CD8-positive, alpha-beta memory T cell (primary cell): ENCODE results near the gene CAMSAP2. TPM values are rescaled to one million over a fixed set of nuclear protein-coding genes. Genes with fewer than 3 reads are reported as not detected.

Experiments
- CTCF ChIA-PET: fragments of 350-600 bp; sonication (Branson Sonifier 250); formaldehyde crosslinking; loops from one replicate; lab custom pipeline; 2021; ENCODE audit warnings: antibody characterized with exemption; lab: Charles Lee
- POLR2A ChIA-PET: fragments of 350-600 bp; sonication (Branson Sonifier 250); formaldehyde crosslinking; loops from one replicate; lab custom pipeline; 2021; ENCODE audit warnings: antibody characterized with exemption; lab: Charles Lee
- DNase-seq, 5 donors: peaks; one replicate each; pipeline versions ENCODE4 v3.0.0 to v3.0.0-alpha.2; 2020 to 2022; ENCODE audit warnings: mixed read lengths in 1 of 5
- H3K27ac ChIP-seq: one replicate; pipeline ENCODE4 v1.7.0; 2013; ENCODE audit warnings: low read depth, mild to moderate bottlenecking, low read length, moderate library complexity
- H3K27me3 ChIP-seq: 2 replicates; pipeline ENCODE4 v1.7.0; 2013; ENCODE audit warnings: low read length, mild to moderate bottlenecking; ENCODE audit not compliant: insufficient read depth, poor library complexity, severe bottlenecking
- H3K36me3 ChIP-seq: 2 replicates; pipeline ENCODE4 v1.7.0; 2013; ENCODE audit warnings: mild to moderate bottlenecking, low read length, moderate library complexity; ENCODE audit not compliant: insufficient read depth
- H3K4me1 ChIP-seq: 2 replicates; pipeline ENCODE4 v1.7.0; 2013; ENCODE audit warnings: mild to moderate bottlenecking, low read length, moderate library complexity; ENCODE audit not compliant: insufficient read depth
- H3K4me3 ChIP-seq: 2 replicates; pipeline ENCODE4 v1.7.0; 2013; ENCODE audit warnings: mild to moderate bottlenecking, low read length
- H3K9me3 ChIP-seq: 2 replicates; pipeline ENCODE4 v1.7.0; 2013; ENCODE audit warnings: mild to moderate bottlenecking, low read length
- H3K27ac Mint-ChIP-seq, 8 donors: one replicate each; pipeline ENCODE4 v1.8.0; 2020 to 2021; ENCODE audit warnings: mixed read lengths in 8 of 8, mild to moderate bottlenecking in 6 of 8, inconsistent platforms in 3 of 8, moderate library complexity in 3 of 8
- H3K27me3 Mint-ChIP-seq, 2 donors: one replicate each; pipeline ENCODE4 v1.8.0; 2020 to 2021; ENCODE audit warnings: mixed read lengths in 2 of 2, mild to moderate bottlenecking in 1 of 2, moderate library complexity in 1 of 2
- H3K36me3 Mint-ChIP-seq, 3 donors: one replicate each; pipeline ENCODE4 v1.8.0; 2020 to 2021; ENCODE audit warnings: mixed read lengths in 3 of 3, inconsistent platforms in 1 of 3, mild to moderate bottlenecking in 1 of 3
- H3K4me1 Mint-ChIP-seq, 3 donors: one replicate each; pipeline ENCODE4 v1.8.0; 2020 to 2021; ENCODE audit warnings: mixed read lengths in 3 of 3, inconsistent platforms in 1 of 3, mild to moderate bottlenecking in 1 of 3
- H3K4me3 Mint-ChIP-seq, 7 donors: one replicate each; pipeline ENCODE4 v1.8.0; 2020 to 2021; ENCODE audit warnings: mixed read lengths in 7 of 7, mild to moderate bottlenecking in 6 of 7, moderate library complexity in 4 of 7, inconsistent platforms in 2 of 7
- H3K9me3 Mint-ChIP-seq, 5 donors: one replicate each; pipeline ENCODE4 v1.8.0; 2020 to 2022; ENCODE audit warnings: mixed read lengths in 5 of 5, mild to moderate bottlenecking in 3 of 5, moderate library complexity in 2 of 5, inconsistent platforms in 1 of 5
- polyA plus RNA-seq: library from polyadenylated mRNA; unstranded; fragments of 300-500 nt; fragmentation: Illumina TruSeq; gene quantifications from one replicate; pipeline ENCODE4 v1.2.3, GENCODE V29; 2021
- total RNA-seq, 2 experiments: library from RNA; stranded (reverse); gene quantifications; one replicate each; pipeline ENCODE4 v1.2.3, GENCODE V29; 2021

CAMSAP2 gene
- total and polyA plus RNA-seq, 3 experiments from 2014 or later: 0.35 to 3.1 (median 2.7) TPM

DNA sequence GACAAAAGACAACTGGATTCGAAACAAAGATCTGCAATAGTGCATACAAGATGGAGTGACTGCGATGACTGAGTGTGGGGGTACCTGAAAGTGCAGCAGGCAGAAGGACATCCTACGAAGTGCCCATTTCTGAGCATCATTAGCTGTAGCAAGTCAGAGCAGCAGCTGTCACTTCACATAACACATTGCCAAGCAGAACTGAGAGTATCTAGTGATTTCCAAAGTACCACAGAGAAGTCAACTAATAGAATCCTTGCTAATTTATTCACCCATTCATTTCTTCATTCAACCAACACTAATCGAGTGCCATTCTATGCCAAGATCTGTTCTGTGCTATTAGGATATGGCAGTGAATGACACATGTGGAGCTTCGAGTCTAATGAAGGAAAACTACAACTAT lies 31.6 kb upstream of the CAMSAP2 start:
- H3K36me3 Mint-ChIP-seq: no peaks in the 10 kb centered on the region
- DNase-seq: no peak
- H3K4me1 Mint-ChIP-seq: no peaks in the 10 kb centered on the region
- ChIA-PET POLR2A (no interaction called here), CTCF (no interaction called here)
- no peaks in the 10 kb centered on the region for H3K27me3 ChIP-seq
- H3K9me3 Mint-ChIP-seq: no peaks in the 10 kb centered on the region
- H3K27ac ChIP-seq: no peak overlapping the region
- H3K4me1 ChIP-seq: no peaks in the 10 kb centered on the region
- no peak overlapping the region for H3K4me3 ChIP-seq
- no peaks in the 10 kb centered on the region for H3K9me3 ChIP-seq
- no peaks in the 10 kb centered on the region for H3K36me3 ChIP-seq
- no peak overlapping the region for H3K27ac Mint-ChIP-seq
- H3K4me3 Mint-ChIP-seq: no peak overlapping the region
- H3K27me3 Mint-ChIP-seq: no peaks in the 10 kb centered on the region

DNA sequence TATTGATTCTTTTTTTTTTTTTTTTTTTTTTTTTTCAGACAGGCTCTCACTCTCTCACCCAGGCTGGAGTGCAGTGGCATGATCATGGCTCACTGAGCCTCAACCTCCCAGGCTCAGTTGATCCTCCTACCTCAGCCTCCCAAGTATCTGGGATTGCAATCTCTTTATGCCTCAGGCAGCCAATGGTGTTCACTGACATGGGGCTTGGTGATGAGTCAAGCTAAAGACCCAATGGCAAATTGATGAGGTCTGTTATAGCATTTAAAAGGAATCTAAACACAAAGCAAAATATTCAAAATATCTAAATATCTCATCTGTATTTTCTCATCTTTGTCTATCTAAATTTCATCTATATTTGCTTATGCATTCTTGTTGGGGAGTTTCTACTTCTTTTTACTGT lies 30.5 kb upstream of the CAMSAP2 start:
- Mint-ChIP-seq H3K27me3 (no peaks in the 10 kb centered on the region), H3K36me3 (no peaks in the 10 kb centered on the region), H3K27ac (no peak overlapping the region), H3K9me3 (no peaks in the 10 kb centered on the region), H3K4me1 (no peaks in the 10 kb centered on the region), H3K4me3 (no peak overlapping the region)
- POLR2A ChIA-PET: no interaction called here
- no peak for DNase-seq
- CTCF ChIA-PET: no interaction called here
- H3K27ac ChIP-seq: no peak overlapping the region
- no peak overlapping the region for H3K4me3 ChIP-seq
- no peaks in the 10 kb centered on the region for H3K36me3 ChIP-seq
- H3K9me3 ChIP-seq: no peaks in the 10 kb centered on the region
- no peaks in the 10 kb centered on the region for H3K4me1 ChIP-seq
- H3K27me3 ChIP-seq: no peaks in the 10 kb centered on the region

DNA sequence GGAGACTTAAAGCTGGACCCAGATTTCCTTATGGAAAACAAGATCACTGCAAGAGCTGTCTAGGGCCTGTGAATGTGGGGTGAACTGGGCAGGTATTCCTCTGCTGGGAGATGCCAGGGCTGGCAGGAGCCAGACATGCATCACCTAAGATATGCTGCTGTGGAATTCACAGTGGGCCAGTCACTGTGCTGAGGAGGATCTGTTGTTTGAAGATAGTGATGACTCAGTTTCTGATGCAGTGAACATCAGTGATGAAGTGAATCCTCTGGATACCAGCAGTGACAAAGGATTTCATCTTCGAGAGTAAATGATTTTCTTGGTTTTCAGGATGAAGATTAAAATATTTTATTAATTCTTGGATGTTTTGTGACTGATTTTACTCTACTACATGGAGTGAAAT lies 29.9 kb upstream of the CAMSAP2 start:
- Mint-ChIP-seq H3K9me3 (no peaks in the 10 kb centered on the region), H3K27me3 (no peaks in the 10 kb centered on the region), H3K4me1 (no peaks in the 10 kb centered on the region), H3K36me3 (no peaks in the 10 kb centered on the region), H3K27ac (no peak overlapping the region), H3K4me3 (no peak overlapping the region)
- DNase-seq: no peak
- H3K27me3 ChIP-seq: no peaks in the 10 kb centered on the region
- ChIA-PET POLR2A (no interaction called here), CTCF (no interaction called here)
- no peaks in the 10 kb centered on the region for H3K9me3 ChIP-seq
- no peaks in the 10 kb centered on the region for H3K36me3 ChIP-seq
- no peak overlapping the region for H3K27ac ChIP-seq
- H3K4me3 ChIP-seq: no peak overlapping the region
- H3K4me1 ChIP-seq: no peaks in the 10 kb centered on the region

DNA sequence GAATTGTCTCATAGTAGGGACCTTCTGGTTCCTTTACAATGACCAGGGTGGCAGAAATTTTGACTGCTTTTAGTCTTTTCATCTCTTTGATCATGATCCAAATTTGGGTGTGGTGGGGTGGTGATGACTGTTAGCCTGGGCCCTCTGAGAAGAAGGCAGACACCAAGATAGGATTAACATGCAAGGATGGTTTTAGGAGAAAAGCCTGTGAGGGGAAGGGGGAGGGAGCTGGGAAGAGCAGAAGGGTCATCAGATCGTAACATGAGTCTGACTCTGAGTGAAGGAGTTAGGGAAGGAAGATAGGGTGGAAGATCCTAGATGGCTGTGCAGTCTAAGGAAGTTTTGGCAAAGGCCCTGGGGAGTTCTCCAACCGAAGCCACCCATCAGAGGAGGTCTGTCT lies 28.5 kb upstream of the CAMSAP2 start:
- H3K27ac Mint-ChIP-seq: no peak overlapping the region
- no peak for DNase-seq
- Histone ChIP-seq H3K27me3 (no peaks in the 10 kb centered on the region), H3K4me1 (no peaks in the 10 kb centered on the region), H3K27ac (no peak overlapping the region), H3K9me3 (no peaks in the 10 kb centered on the region), H3K36me3 (no peaks in the 10 kb centered on the region), H3K4me3 (no peak overlapping the region)
- H3K4me1 Mint-ChIP-seq: no peaks in the 10 kb centered on the region
- H3K4me3 Mint-ChIP-seq: no peak overlapping the region
- H3K9me3 Mint-ChIP-seq: peaks cover 0 to 3% (median 0%) of the 10 kb centered on the region in 5 donors
- ChIA-PET POLR2A (no interaction called here), CTCF (no interaction called here)
- peaks cover 0 to 3% of the 10 kb centered on the region in 2 donors for H3K27me3 Mint-ChIP-seq
- H3K36me3 Mint-ChIP-seq: no peaks in the 10 kb centered on the region

DNA sequence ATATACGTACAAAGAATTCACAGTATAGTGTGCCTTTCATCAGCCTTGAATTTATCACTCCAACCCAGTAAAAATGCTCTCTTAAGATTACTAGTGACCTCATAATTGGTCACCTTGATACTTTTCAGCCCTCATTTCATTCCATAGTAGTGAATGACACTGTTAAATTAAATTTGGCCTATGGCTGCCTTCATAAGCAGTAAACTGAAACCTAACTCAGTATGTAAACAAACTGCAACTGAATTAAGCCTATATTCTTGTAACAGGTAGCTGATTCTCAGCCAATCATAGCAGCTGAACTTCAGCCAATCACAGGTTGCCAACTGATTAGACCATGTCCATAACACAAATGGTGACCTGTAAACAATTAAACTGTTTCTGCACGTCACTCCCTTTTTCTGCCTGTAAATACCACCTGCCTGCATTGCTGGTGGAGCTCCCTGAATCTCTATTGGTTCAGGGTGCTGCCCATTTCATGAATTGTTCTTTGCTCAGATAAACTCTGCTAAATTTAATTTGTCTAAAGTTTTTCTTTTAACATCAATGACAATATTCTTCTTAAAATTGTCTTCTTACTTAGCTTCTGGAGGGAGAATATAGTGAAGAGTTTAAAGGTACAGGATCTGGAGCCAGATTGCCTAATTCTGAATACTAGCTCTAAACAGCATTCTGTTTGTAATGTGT lies 24.0 kb upstream of the CAMSAP2 start:
- CTCF ChIA-PET: no interaction called here

DNA sequence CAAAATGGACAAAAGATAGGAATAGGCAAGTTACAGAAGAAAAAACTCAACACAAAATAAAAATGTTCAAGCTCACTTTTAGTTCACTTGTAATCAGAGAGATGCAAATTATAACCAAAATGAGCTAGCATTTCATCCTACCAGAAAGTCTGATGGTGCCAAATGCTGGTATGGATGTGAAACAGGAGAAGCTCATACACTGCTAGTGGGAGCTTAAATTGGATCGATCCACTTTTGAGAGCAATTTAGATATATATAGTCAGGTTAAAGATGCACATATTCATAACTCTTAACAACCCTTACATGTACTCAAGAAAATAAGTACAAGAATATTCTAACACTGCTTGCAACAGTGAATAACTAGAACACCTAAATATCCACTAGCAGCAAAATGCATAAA lies 18.5 kb upstream of the CAMSAP2 start:
- Histone ChIP-seq H3K27me3 (peaks cover 6% of the 10 kb centered on the region), H3K9me3 (no peaks in the 10 kb centered on the region), H3K4me1 (no peaks in the 10 kb centered on the region), H3K4me3 (no peak overlapping the region), H3K27ac (no peak overlapping the region), H3K36me3 (no peaks in the 10 kb centered on the region)
- no peak overlapping the region for H3K4me3 Mint-ChIP-seq
- H3K27ac Mint-ChIP-seq: no peak overlapping the region
- no peak for DNase-seq
- H3K4me1 Mint-ChIP-seq: no peaks in the 10 kb centered on the region
- peaks cover 0 to 1% (median 0%) of the 10 kb centered on the region in 5 donors for H3K9me3 Mint-ChIP-seq
- POLR2A ChIA-PET: no interaction called here
- H3K36me3 Mint-ChIP-seq: peaks cover 0 to 2% (median 0%) of the 10 kb centered on the region in 3 donors
- peaks cover 7 to 31% of the 10 kb centered on the region in 2 donors for H3K27me3 Mint-ChIP-seq
- CTCF ChIA-PET: no interaction called here

More for the DNA sequence above, 24.0 kb upstream of the CAMSAP2 start:
- no peak for DNase-seq
- H3K27ac ChIP-seq: no peak overlapping the region
- no peaks in the 10 kb centered on the region for H3K4me1 ChIP-seq
- POLR2A ChIA-PET: no interaction called here
- H3K4me3 ChIP-seq: no peak overlapping the region
- H3K36me3 ChIP-seq: no peaks in the 10 kb centered on the region
- Mint-ChIP-seq H3K4me3 (no peak overlapping the region), H3K9me3 (peaks cover 0 to 3% (median 0%) of the 10 kb centered on the region in 5 donors), H3K36me3 (peaks cover 0 to 2% (median 0%) of the 10 kb centered on the region in 3 donors), H3K4me1 (no peaks in the 10 kb centered on the region), H3K27me3 (peaks cover 6 to 25% of the 10 kb centered on the region in 2 donors), H3K27ac (no peak overlapping the region)
- H3K27me3 ChIP-seq: peaks cover 6% of the 10 kb centered on the region
- H3K9me3 ChIP-seq: no peaks in the 10 kb centered on the region

DNA sequence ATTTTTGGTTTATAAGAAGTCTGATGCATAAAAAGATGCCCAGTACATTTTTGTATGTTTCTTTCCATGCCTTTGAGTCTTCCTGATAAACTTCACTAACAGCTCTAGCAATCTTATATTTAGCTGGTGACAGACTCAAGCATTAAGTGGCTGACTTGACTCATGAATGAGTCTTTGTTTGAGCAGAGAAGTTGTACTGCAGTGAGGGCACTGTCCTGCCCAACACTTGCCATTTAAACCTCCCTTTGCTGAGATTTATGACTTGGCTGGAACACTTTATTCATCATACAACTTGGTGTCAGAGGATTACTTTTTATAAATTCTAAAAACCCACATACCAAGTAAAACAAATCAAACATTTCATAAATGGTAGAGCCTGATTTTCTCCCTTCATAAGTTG lies 14.6 kb upstream of the CAMSAP2 start:
- H3K27me3 Mint-ChIP-seq: peaks cover 2 to 11% of the 10 kb centered on the region in 2 donors
- POLR2A ChIA-PET: no interaction called here

DNA sequence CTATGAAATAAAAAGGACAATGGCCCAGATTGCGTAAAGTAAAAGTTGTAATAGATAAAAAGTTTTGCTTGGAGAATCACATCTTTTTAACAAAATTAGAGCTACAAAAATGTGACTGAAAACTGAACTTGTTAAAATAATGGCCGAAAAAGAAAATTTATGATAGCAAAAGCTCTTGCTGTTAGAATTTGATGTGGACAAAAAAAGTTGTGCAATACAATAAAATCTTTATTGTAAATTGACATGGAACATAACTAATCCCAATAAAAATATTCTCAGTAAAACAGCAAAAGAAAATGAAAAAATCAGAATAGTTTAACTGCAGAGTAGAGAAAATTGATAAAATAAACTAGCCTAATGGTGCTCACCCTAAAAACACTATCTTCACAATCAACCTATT lies 11.4 kb upstream of the CAMSAP2 start:
- Histone ChIP-seq H3K4me3 (no peak overlapping the region), H3K27me3 (no peaks in the 10 kb centered on the region), H3K4me1 (no peaks in the 10 kb centered on the region), H3K36me3 (no peaks in the 10 kb centered on the region), H3K9me3 (no peaks in the 10 kb centered on the region), H3K27ac (no peak overlapping the region)
- Mint-ChIP-seq H3K36me3 (no peaks in the 10 kb centered on the region), H3K4me1 (no peaks in the 10 kb centered on the region), H3K9me3 (no peaks in the 10 kb centered on the region), H3K27ac (no peak overlapping the region), H3K27me3 (peaks cover 4 to 9% of the 10 kb centered on the region in 2 donors), H3K4me3 (no peak overlapping the region)
- POLR2A ChIA-PET: no interaction called here
- DNase-seq: no peak
- CTCF ChIA-PET: no interaction called here

More for the DNA sequence above, 14.6 kb upstream of the CAMSAP2 start:
- H3K4me3 Mint-ChIP-seq: no peak overlapping the region
- Histone ChIP-seq H3K27me3 (no peaks in the 10 kb centered on the region), H3K36me3 (no peaks in the 10 kb centered on the region), H3K9me3 (no peaks in the 10 kb centered on the region), H3K4me3 (no peak overlapping the region), H3K4me1 (no peaks in the 10 kb centered on the region), H3K27ac (no peak overlapping the region)
- CTCF ChIA-PET: no interaction called here
- no peak overlapping the region for H3K27ac Mint-ChIP-seq
- no peaks in the 10 kb centered on the region for H3K4me1 Mint-ChIP-seq
- H3K36me3 Mint-ChIP-seq: no peaks in the 10 kb centered on the region
- no peak for DNase-seq
- H3K9me3 Mint-ChIP-seq: peaks cover 0 to 1% (median 0%) of the 10 kb centered on the region in 5 donors
